Brain microvascular endothelial cell (primary cell): ENCODE measurements around the gene NOL4L.

Experiments used
- DNase-seq: peaks from one replicate; pipeline ENCODE4 v3.0.0-alpha.2; 2020
- H3K27ac ChIP-seq: fragments of 250-450 bp; sonication (Bioruptor Pico); 2 replicates; pipeline ENCODE4 v1.5.1; 2020; ENCODE audit warnings: mild to moderate bottlenecking, moderate library complexity
- H3K27me3 ChIP-seq: fragments of 250-450 bp; sonication (Bioruptor Pico); replicated peaks from 2 replicates; pipeline ENCODE4 v1.5.1; 2020; ENCODE audit warnings: mild to moderate bottlenecking
- H3K36me3 ChIP-seq: fragments of 250-450 bp; sonication (Bioruptor Pico); replicated peaks from 2 replicates; pipeline ENCODE4 v1.5.1; 2020; ENCODE audit warnings: mild to moderate bottlenecking
- H3K4me3 ChIP-seq: 2 replicates; pipeline ENCODE4 v1.5.1; 2011; ENCODE audit warnings: low read depth, mild to moderate bottlenecking, control low read depth, low read length, moderate library complexity
- in situ Hi-C: cut with HindIII; loops from 2 replicates; pipeline ENCODE4 v1.10.0; 2017; ENCODE audit warnings: low sequenced_read_pairs, low pct_ligation_motif_present
- TF ChIP-seq, protein P1 (sequence below): IDR thresholded peaks from 2 replicates; pipeline ENCODE4 v1.5.1; 2011; ENCODE audit warnings: low read depth, mild to moderate bottlenecking, moderate library complexity, low read length, control low read depth, inconsistent platforms; ENCODE audit errors: missing control alignments

The NOL4L gene

DNA sequence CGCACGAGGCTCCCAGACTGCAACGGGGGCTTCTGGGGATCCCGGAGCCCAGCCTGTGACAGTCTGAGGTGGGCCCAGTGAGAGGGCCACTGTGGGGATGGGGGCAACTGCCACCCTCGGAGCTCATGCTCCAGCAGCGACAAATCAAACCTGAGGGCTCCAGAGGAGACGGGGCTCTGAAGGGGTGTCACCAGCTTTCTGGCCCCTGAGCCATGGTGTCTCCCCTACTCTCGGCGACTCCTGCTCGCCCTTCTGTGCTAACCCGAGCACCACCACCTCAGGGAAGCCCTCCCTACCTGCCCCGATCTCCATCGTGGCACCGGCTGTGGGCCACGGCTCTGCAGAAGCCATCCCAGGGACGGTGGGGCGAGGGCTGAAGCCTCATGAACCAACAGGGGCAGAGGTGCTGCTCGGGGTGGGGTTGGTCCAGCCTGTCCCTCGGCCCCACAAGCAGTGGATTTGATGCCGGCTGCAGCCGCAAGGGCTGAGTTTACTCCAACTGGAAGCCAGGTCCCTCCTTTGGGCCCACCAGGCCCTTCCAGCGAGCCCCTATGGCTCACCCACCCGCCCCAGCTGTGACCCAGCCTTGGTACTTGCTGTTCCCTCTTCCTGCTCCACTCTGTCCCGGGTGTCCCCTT is 124.3 kb downstream of the NOL4L start:
- no peak overlapping the region for H3K27ac ChIP-seq
- TF ChIP-seq, protein P1, sequence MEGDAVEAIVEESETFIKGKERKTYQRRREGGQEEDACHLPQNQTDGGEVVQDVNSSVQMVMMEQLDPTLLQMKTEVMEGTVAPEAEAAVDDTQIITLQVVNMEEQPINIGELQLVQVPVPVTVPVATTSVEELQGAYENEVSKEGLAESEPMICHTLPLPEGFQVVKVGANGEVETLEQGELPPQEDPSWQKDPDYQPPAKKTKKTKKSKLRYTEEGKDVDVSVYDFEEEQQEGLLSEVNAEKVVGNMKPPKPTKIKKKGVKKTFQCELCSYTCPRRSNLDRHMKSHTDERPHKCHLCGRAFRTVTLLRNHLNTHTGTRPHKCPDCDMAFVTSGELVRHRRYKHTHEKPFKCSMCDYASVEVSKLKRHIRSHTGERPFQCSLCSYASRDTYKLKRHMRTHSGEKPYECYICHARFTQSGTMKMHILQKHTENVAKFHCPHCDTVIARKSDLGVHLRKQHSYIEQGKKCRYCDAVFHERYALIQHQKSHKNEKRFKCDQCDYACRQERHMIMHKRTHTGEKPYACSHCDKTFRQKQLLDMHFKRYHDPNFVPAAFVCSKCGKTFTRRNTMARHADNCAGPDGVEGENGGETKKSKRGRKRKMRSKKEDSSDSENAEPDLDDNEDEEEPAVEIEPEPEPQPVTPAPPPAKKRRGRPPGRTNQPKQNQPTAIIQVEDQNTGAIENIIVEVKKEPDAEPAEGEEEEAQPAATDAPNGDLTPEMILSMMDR = no peak
- in situ Hi-C loops = no loop called here
- H3K36me3 ChIP-seq = peaks cover 48% of the 10 kb centered on the region
- DNase-seq = no peak
- no peak overlapping the region for H3K4me3 ChIP-seq
- no peaks in the 10 kb centered on the region for H3K27me3 ChIP-seq

- in situ Hi-C loops = no loop called here
Observed at GRCh38 chr20:32460231-32460630, 124.9 kb downstream of the NOL4L start.

DNA sequence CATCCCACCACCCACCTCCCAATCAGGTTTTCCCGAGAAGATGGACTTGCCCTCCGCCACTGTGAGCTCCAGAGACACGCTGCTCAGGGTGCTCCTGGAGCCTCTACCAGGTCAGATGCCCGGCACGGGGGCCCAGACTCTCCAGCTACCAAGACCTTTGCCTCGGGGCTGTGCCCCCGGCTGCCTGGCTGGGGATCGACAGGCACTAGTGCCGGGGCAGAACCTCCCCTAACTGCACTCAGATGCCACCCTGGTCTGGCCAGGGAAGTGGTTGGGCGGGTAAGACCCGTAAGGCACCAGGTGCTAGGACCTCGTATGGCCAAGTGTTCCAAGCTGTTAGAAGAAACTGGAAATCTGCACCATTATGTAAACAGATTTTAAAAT is 126.3 kb downstream of the NOL4L start:
- no peak for DNase-seq
- in situ Hi-C loops = no loop called here
- Histone ChIP-seq H3K4me3 (no peak overlapping the region), H3K36me3 (peaks cover 57% of the 10 kb centered on the region), H3K27me3 (no peaks in the 10 kb centered on the region), H3K27ac (no peak overlapping the region)
- TF ChIP-seq, protein P1 = no peak

More at GRCh38 chr20:32460231-32460630, 124.9 kb downstream of the NOL4L start:
- Histone ChIP-seq H3K27me3 (no peaks in the 10 kb centered on the region), H3K27ac (no peak overlapping the region), H3K4me3 (no peak overlapping the region), H3K36me3 (peaks cover 53% of the 10 kb centered on the region)
- TF ChIP-seq, protein P1 = no peak
- DNase-seq = no peak

GRCh38 chr20:32458061-32458836 is 126.9 kb downstream of the NOL4L start:
- H3K27me3 ChIP-seq = no peaks in the 10 kb centered on the region
- peaks cover 61% of the 10 kb centered on the region for H3K36me3 ChIP-seq
- in situ Hi-C loops = no loop called here
- TF ChIP-seq, protein P1 = no peak
- DNase-seq = no peak
- H3K27ac ChIP-seq = no peak overlapping the region
- peak overlapping the region; percentile 45 for H3K4me3 ChIP-seq

GRCh38 chr20:32457479-32457986 is 127.6 kb downstream of the NOL4L start:
- Histone ChIP-seq H3K36me3 (peaks cover 63% of the 10 kb centered on the region), H3K4me3 (peak overlapping the region; percentile 45), H3K27me3 (no peaks in the 10 kb centered on the region), H3K27ac (no peak overlapping the region)
- TF ChIP-seq, protein P1 = no peak
- DNase-seq = no peak
- in situ Hi-C loops = no loop called here
